ENCODE data around the gene SIPA1L3. TPM values are rescaled to one million over a fixed set of nuclear protein-coding genes. Genes with fewer than 3 reads are reported as not detected.
A peak's percentile ranks its signal among the peaks of the same experiment; 100 is the strongest.

Gene SIPA1L3
- total RNA-seq, 1 experiment from 2014 or later: 125 TPM

- Histone ChIP-seq H3K36me3 (ENCODE audit: control insufficient read depth, insufficient read depth, low read length) (peaks cover 1% of the 10 kb centered on the region; the same call in 1 of the 2 replicates), H3K4me3 (ENCODE audit: low read depth, low read length) (no peak overlapping the region), H3K9me3 (no peaks in the 10 kb centered on the region), H3K4me1 (peaks cover 16% of the 10 kb centered on the region), H3K27me3 (replicated peaks; ENCODE audit: control insufficient read depth, insufficient read depth, low read length) (no peaks in the 10 kb centered on the region)
- intact Hi-C loops (cut with micrococcal nuclease; ENCODE audit: unreplicated experiment): no loop called here
- no peak overlapping the region for H3K27ac Mint-ChIP-seq (ENCODE audit: unreplicated experiment)
- no peaks in the 10 kb centered on the region for H3K9me3 Mint-ChIP-seq (ENCODE audit: unreplicated experiment)
- no peaks in the 10 kb centered on the region for H3K27me3 Mint-ChIP-seq (ENCODE audit: insufficient read depth, unreplicated experiment)
- peaks cover 18% of the 10 kb centered on the region for H3K4me1 Mint-ChIP-seq (ENCODE audit: low read depth, unreplicated experiment)
- BruUV-seq (replicated peaks): no TSS peak
- H3K4me3 Mint-ChIP-seq (ENCODE audit: unreplicated experiment): no peak overlapping the region
- TF ChIP-seq, protein P1, sequence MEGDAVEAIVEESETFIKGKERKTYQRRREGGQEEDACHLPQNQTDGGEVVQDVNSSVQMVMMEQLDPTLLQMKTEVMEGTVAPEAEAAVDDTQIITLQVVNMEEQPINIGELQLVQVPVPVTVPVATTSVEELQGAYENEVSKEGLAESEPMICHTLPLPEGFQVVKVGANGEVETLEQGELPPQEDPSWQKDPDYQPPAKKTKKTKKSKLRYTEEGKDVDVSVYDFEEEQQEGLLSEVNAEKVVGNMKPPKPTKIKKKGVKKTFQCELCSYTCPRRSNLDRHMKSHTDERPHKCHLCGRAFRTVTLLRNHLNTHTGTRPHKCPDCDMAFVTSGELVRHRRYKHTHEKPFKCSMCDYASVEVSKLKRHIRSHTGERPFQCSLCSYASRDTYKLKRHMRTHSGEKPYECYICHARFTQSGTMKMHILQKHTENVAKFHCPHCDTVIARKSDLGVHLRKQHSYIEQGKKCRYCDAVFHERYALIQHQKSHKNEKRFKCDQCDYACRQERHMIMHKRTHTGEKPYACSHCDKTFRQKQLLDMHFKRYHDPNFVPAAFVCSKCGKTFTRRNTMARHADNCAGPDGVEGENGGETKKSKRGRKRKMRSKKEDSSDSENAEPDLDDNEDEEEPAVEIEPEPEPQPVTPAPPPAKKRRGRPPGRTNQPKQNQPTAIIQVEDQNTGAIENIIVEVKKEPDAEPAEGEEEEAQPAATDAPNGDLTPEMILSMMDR (IDR thresholded peaks at IDR 0.05; ENCODE audit: insufficient read depth in 1 of 2, low read depth in 1 of 2, low read length in 1 of 2, severe bottlenecking in 1 of 2, unreplicated experiment in 1 of 2): no peak
- DNase-seq: no peak
- H3K36me3 Mint-ChIP-seq (ENCODE audit: insufficient read depth, unreplicated experiment): peaks cover 35% of the 10 kb centered on the region
- ChIA-PET POLR2A (no interaction called here), CTCF (no interaction called here)
Measured at GRCh38 chr19:38059897-38060296, 152.9 kb downstream of the SIPA1L3 start.

DNA sequence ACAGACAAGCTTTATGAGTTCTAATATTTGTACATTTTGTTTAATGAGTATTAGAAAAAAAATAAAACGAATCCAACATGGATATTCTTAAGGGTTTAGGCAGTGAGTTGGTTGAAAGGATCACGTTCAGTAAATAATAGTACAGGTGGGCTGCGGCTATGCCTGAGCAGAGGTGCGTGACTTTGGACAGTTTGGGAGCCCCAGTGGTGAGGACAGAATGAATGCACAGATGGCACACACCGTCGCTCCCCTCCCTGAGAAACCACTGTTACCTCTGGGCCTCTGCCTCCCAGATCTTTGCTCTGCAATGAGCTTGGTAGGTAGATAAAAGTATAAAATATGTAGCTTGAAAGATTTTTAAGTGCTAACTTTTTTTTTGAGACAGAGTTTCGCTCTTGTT is 153.3 kb downstream of the SIPA1L3 start:
- Mint-ChIP-seq H3K36me3 (ENCODE audit: insufficient read depth, unreplicated experiment) (peaks cover 35% of the 10 kb centered on the region), H3K27me3 (ENCODE audit: insufficient read depth, unreplicated experiment) (no peaks in the 10 kb centered on the region), H3K27ac (ENCODE audit: unreplicated experiment) (no peak overlapping the region), H3K4me1 (ENCODE audit: low read depth, unreplicated experiment) (peaks cover 18% of the 10 kb centered on the region), H3K9me3 (ENCODE audit: unreplicated experiment) (no peaks in the 10 kb centered on the region), H3K4me3 (ENCODE audit: unreplicated experiment) (no peak overlapping the region)
- no peak for DNase-seq
- H3K9me3 ChIP-seq: no peaks in the 10 kb centered on the region
- intact Hi-C loops (cut with micrococcal nuclease; ENCODE audit: unreplicated experiment): no loop called here
- H3K27me3 ChIP-seq (replicated peaks; ENCODE audit: control insufficient read depth, insufficient read depth, low read length): no peaks in the 10 kb centered on the region
- TF ChIP-seq, protein P1 (IDR thresholded peaks at IDR 0.05; ENCODE audit: insufficient read depth in 1 of 2, low read depth in 1 of 2, low read length in 1 of 2, severe bottlenecking in 1 of 2, unreplicated experiment in 1 of 2): no peak
- BruUV-seq (replicated peaks): no TSS peak
- peaks cover 16% of the 10 kb centered on the region for H3K4me1 ChIP-seq
- H3K4me3 ChIP-seq (ENCODE audit: low read depth, low read length): no peak overlapping the region
- POLR2A ChIA-PET: no interaction called here
- CTCF ChIA-PET: no interaction called here
- peaks cover 1% of the 10 kb centered on the region; the same call in 1 of the 2 replicates for H3K36me3 ChIP-seq (ENCODE audit: control insufficient read depth, insufficient read depth, low read length)

DNA sequence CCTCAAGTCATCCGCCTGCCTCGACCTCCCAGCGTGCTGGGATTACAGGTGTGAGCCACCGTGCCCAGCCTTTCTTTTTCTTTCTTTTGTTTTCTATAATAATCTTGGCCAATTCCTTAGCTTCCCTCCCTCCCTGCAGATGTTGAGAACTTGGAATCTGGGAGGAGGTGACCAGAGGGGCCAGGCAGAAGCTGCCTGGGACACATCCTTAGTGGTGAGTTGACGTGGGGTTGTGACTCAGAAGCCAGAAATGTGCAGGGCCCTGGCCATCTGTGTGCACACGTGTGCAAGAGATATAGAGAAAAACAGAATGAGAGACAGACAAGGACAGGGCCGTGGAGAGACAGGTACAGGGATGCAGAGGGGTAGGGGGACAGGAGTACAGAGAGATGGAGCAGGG is 154.3 kb downstream of the SIPA1L3 start:
- no peak overlapping the region for H3K4me3 ChIP-seq (ENCODE audit: low read depth, low read length)
- BruUV-seq (replicated peaks): no TSS peak
- Mint-ChIP-seq H3K9me3 (ENCODE audit: unreplicated experiment) (no peaks in the 10 kb centered on the region), H3K27me3 (ENCODE audit: insufficient read depth, unreplicated experiment) (no peaks in the 10 kb centered on the region), H3K4me3 (ENCODE audit: unreplicated experiment) (no peak overlapping the region), H3K4me1 (ENCODE audit: low read depth, unreplicated experiment) (peaks cover 18% of the 10 kb centered on the region), H3K36me3 (ENCODE audit: insufficient read depth, unreplicated experiment) (peaks cover 32% of the 10 kb centered on the region), H3K27ac (ENCODE audit: unreplicated experiment) (peak overlapping the region; percentile 55)
- H3K27me3 ChIP-seq (replicated peaks; ENCODE audit: control insufficient read depth, insufficient read depth, low read length): no peaks in the 10 kb centered on the region
- CTCF ChIA-PET: interaction anchor here (0.7 kb wide), 1 partner anchor 607 kb away, joined by 3 read pairs; no protein-coding TSS in a partner anchor
- intact Hi-C loops (cut with micrococcal nuclease; ENCODE audit: unreplicated experiment): no loop called here
- TF ChIP-seq, protein P1 (IDR thresholded peaks at IDR 0.05; ENCODE audit: insufficient read depth in 1 of 2, low read depth in 1 of 2, low read length in 1 of 2, severe bottlenecking in 1 of 2, unreplicated experiment in 1 of 2): no peak
- DNase-seq: no peak
- POLR2A ChIA-PET: interaction anchor here (0.7 kb wide), 1 partner anchor 91 kb away, joined by 3 read pairs; no protein-coding TSS in a partner anchor
- peaks cover 16% of the 10 kb centered on the region for H3K4me1 ChIP-seq
- peaks cover 1% of the 10 kb centered on the region; the same call in 1 of the 2 replicates for H3K36me3 ChIP-seq (ENCODE audit: control insufficient read depth, insufficient read depth, low read length)
- no peaks in the 10 kb centered on the region for H3K9me3 ChIP-seq
